ENCODE results near the gene GABRR1.

DNA sequence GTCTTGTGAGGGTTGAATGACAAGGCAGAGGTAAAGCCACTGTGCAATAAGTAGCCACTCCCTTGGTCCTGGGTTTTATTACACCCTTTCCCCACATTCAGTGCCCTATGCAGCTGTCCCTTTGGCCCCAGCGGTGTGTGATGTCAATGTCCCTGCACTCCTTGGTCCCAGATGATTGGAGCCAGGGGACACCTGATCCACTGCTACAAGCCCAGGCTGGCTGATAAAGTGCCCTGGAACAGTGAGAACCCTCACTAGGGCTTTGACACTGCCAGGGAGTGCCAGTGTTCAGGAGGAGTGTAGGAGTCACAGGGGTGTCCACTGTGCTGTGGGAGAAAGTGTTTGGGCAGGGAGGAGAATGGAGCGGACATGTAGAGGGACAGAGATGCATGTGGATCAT, 30.4 kb downstream of the GABRR1 start:
- TF ChIP-seq EZH2 (IDR thresholded peaks at IDR 0.05; ENCODE audit: borderline replicate concordance, low read depth, low read length, severe bottlenecking): no peak
- TF ChIP-seq JUN (IDR thresholded peaks at IDR 0.05; ENCODE audit: borderline replicate concordance, insufficient read depth, insufficient read length, low read depth): no peak
- TF ChIP-seq, protein P1, sequence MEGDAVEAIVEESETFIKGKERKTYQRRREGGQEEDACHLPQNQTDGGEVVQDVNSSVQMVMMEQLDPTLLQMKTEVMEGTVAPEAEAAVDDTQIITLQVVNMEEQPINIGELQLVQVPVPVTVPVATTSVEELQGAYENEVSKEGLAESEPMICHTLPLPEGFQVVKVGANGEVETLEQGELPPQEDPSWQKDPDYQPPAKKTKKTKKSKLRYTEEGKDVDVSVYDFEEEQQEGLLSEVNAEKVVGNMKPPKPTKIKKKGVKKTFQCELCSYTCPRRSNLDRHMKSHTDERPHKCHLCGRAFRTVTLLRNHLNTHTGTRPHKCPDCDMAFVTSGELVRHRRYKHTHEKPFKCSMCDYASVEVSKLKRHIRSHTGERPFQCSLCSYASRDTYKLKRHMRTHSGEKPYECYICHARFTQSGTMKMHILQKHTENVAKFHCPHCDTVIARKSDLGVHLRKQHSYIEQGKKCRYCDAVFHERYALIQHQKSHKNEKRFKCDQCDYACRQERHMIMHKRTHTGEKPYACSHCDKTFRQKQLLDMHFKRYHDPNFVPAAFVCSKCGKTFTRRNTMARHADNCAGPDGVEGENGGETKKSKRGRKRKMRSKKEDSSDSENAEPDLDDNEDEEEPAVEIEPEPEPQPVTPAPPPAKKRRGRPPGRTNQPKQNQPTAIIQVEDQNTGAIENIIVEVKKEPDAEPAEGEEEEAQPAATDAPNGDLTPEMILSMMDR (IDR thresholded peaks at IDR 0.05; ENCODE audit: extremely low read depth in 1 of 2, insufficient read depth in 1 of 2, low read depth in 1 of 2, low read length in 2 of 2): no peak
- no peak for TF ChIP-seq POLR2AphosphoS5 (IDR thresholded peaks at IDR 0.05; ENCODE audit: insufficient read depth, low read depth, low read length)
- TF ChIP-seq, protein P2, sequence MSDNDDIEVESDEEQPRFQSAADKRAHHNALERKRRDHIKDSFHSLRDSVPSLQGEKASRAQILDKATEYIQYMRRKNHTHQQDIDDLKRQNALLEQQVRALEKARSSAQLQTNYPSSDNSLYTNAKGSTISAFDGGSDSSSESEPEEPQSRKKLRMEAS (IDR thresholded peaks at IDR 0.05; ENCODE audit: insufficient read depth, insufficient read length): no peak
- no peak for TF ChIP-seq POLR2A (IDR thresholded peaks at IDR 0.05; ENCODE audit: low read depth, low read length)
- no peak for TF ChIP-seq MYC (IDR thresholded peaks at IDR 0.05; ENCODE audit: low read depth, low read length)

Measured in endothelial cell of umbilical vein (primary cell).